Stimulated activated CD8-positive, alpha-beta memory T cell treated with anti-CD3 and anti-CD28 coated beads, Interleukin-4, amount 100 ng/mL, for 4 hours (primary cell): ENCODE data around the gene MICAL2.

Experiments
- DNase-seq, 2 donors: peaks; one replicate each; pipeline ENCODE4 v3.0.0-alpha.2; 2020; ENCODE audit warnings: low read depth in 2 of 2, low spot score in 1 of 2

Gene MICAL2

GRCh38 chr11:12099132-12099873 lies 11.1 kb upstream of the MICAL2 start:
- DNase-seq, result no peak

DNA sequence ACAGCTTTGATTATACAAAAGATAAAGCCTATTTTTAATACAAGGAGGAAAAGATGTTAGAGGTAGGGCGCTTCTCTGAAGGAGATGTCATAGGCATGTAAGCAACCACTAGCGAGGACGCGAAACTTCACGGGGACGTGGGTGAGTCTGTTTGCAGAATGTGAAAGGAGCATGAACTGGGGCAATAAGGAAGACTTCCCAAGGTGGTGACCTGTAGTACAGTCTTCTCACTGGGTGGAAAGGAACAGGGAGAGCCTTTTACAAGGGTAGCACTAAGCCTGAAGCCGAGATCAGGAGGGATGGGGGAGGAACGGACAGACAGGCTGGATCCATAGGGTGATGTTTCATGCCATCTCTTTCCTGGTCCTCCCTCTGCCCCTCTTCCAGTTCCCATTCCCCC lies 10.0 kb upstream of the MICAL2 start:
- DNase-seq, result no peak

DNA sequence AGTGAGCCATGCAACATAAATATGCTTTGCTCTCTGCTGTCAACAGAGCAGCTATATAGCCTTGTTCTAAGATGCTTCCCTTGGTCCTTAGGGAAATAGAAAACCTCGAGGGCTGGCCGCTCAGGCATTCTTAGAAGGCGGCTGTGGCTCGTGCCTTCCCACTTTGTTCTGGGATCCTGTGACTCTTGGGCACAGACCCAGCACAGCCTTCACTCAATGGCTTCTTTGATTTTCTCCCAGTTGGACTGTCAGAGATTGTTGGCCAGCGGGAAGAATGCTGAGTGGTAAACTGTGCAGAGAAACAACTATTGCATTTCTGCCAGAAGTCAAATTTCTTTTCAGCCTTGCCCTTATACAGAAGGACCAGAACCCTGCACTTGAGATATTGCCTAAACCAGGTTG lies 9.5 kb upstream of the MICAL2 start:
- no peak for DNase-seq

DNA sequence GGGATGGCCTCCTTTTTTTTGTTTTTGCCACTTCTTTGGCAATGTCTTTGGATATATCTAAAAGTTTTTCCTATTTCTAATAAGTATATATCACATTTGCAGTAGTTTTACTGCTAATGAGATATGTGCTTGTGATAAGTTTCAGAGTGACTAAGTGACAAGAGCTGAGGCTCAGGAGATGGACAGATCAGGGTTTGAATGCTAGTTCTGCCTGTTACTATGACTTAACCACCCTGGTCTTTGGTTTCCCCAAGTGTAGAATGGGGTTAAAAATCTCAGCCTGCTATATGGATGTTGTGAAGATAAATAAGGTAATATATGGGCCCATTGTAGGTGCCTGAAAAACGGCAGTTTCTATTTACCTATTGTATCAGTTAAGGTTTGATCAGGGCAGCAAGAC lies 9.1 kb upstream of the MICAL2 start:
- no peak for DNase-seq

GRCh38 chr11:12102588-12103410 lies 7.6 kb upstream of the MICAL2 start:
- DNase-seq, result no peak

GRCh38 chr11:12103411-12104225 lies 6.8 kb upstream of the MICAL2 start:
- no peak for DNase-seq

DNA sequence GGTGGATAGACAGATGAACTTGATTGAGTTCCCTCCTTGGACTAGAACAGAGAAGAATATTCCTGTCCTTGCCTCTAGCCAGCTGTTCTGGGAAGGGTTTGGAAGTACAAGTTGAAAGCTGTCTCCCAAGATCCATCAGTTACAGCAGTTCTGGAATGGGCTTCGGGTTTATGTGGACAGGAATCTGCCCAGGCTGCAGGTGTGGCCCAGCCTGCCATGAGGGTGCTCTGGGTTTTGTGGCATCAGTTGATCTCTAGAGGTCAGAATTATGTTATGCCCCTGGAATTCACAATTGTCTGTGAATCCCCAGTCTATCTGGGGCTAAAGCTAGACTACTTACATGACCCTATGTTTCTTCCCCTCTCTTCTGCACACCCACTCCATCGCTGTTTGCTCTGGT lies 4.9 kb upstream of the MICAL2 start:
- no peak for DNase-seq

GRCh38 chr11:12106101-12106500 lies 4.3 kb upstream of the MICAL2 start:
- no peak for DNase-seq

- DNase-seq, result no peak
These were observed 3.9 kb upstream of the MICAL2 start for GRCh38 chr11:12106501-12106900.

- no peak for DNase-seq
These were observed 1.4 kb upstream of the MICAL2 start for GRCh38 chr11:12108875-12109453.

- DNase-seq, result no peak
These were observed 696 bp upstream of the MICAL2 start for GRCh38 chr11:12109591-12110196.

- DNase-seq, result no peak
These were observed 541 bp downstream of the MICAL2 start for GRCh38 chr11:12110714-12111548.

GRCh38 chr11:12111549-12112520 lies 1.4 kb downstream of the MICAL2 start:
- DNase-seq, result no peak

DNA sequence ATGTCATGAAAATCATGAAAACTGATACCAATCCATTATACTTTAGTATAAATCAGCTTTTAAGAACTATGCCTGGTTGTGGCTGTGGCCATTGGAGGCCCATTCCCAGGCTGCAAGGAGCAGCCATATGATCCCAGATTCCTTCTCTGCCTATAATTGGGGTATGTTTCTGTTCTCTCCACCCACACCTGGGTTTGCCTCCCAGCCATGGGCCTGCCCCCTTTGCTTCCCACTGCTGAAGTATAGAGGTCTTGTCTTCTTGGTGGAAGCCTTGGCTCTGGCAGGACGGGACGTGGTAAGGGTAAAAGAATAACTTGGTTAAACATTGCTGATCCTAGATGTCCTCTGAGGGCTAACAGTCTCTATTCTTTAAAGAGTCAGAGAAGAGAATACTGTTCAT lies 2.4 kb downstream of the MICAL2 start:
- no peak for DNase-seq

DNA sequence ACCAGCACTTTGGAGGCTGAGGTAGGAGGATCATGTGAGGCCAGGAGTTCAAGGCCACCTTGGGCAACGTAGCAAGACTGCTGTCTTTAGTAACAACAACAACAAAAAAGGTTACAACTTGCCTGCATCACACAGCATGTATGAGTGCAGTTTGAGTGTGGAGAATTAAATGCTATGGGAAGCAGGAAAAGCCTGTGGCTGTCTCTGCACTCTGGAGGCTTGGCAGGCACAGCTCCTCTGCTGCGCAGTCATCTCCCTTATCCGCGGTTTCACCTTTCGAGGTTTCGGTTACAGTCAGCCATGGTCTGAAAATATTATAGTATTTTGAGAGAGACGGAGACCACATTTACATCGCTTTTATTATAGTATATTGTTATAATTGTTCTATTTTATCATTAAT lies 2.9 kb downstream of the MICAL2 start:
- no peak for DNase-seq

- no peak for DNase-seq
These were observed 4.0 kb downstream of the MICAL2 start for GRCh38 chr11:12114193-12115033.

- DNase-seq, result no peak
These were observed 6.1 kb downstream of the MICAL2 start for GRCh38 chr11:12116425-12117032.

GRCh38 chr11:12117200-12117599 lies 6.8 kb downstream of the MICAL2 start:
- DNase-seq, result no peak
